ENCODE data around the gene OR10P1.
A peak's percentile ranks its signal among the peaks of the same experiment; 100 is the strongest.
"Not testable (repeated sequence)": the region's sequence is repeated elsewhere in the genome, so short reads cannot be mapped to it uniquely, and the experiment has no call there.

OR10P1 gene

DNA sequence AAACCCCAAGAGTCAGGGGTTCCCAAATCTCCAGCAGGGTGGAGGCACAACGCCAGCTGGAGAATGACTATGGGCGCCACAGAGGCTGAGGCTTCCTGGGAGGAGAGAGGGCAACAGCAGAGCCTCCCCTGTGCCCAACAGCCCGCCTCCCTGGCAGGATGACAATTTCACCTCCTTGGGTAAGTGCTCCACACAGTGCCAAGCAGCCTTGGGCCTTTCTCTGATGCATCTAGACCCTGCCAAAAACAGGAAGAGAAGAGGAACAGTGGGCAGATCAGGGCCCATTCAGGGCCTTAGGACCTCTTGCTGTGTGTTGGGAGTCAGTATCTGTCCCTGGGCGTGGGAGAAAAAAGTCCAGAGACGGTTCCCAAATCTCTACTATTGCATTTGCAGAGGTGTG lies 5.0 kb upstream of the OR10P1 start:
- no peaks in the 10 kb centered on the region for H3K36me3 ChIP-seq (ENCODE audit: insufficient read depth, low read length)

GRCh38 chr12:55633151-55633550 lies 3.5 kb upstream of the OR10P1 start:
- no peaks in the 10 kb centered on the region for H3K9me3 ChIP-seq (ENCODE audit: low read length)
- H3K4me3 ChIP-seq (ENCODE audit: low read depth in 1 of 2, low read length in 2 of 2), result no peak overlapping the region
- no peaks in the 10 kb centered on the region for H3K27me3 ChIP-seq (ENCODE audit: control insufficient read depth in 1 of 2, insufficient read depth in 2 of 2, low read length in 2 of 2)
- no peaks in the 10 kb centered on the region for H3K36me3 ChIP-seq (ENCODE audit: insufficient read depth, low read length)
- H3K9ac ChIP-seq (ENCODE audit: low read length), result no peak overlapping the region
- H3K4me1 ChIP-seq (ENCODE audit: insufficient read depth, low read length), result no peaks in the 10 kb centered on the region
- H3K27ac ChIP-seq (ENCODE audit: low read depth, low read length), result no peak overlapping the region

More for the DNA sequence above, 5.0 kb upstream of the OR10P1 start:
- Histone ChIP-seq H3K27ac (ENCODE audit: low read depth, low read length) (no peak overlapping the region), H3K4me1 (ENCODE audit: insufficient read depth, low read length) (no peaks in the 10 kb centered on the region), H3K9ac (ENCODE audit: low read length) (no peak overlapping the region), H3K27me3 (ENCODE audit: control insufficient read depth in 1 of 2, insufficient read depth in 2 of 2, low read length in 2 of 2) (no peaks in the 10 kb centered on the region), H3K9me3 (ENCODE audit: low read length) (no peaks in the 10 kb centered on the region), H3K4me3 (ENCODE audit: low read depth in 1 of 2, low read length in 2 of 2) (no peak overlapping the region)

GRCh38 chr12:55636116-55636655 lies 506 bp upstream of the OR10P1 start:
- no peaks in the 10 kb centered on the region for H3K27me3 ChIP-seq (ENCODE audit: control insufficient read depth in 1 of 2, insufficient read depth in 2 of 2, low read length in 2 of 2)
- H3K9me3 ChIP-seq (ENCODE audit: low read length), result no peaks in the 10 kb centered on the region
- no peaks in the 10 kb centered on the region for H3K4me1 ChIP-seq (ENCODE audit: insufficient read depth, low read length)
- no peaks in the 10 kb centered on the region for H3K36me3 ChIP-seq (ENCODE audit: insufficient read depth, low read length)
- no peak overlapping the region for H3K9ac ChIP-seq (ENCODE audit: low read length)
- no peak overlapping the region for H3K27ac ChIP-seq (ENCODE audit: low read depth, low read length)
- H3K4me3 ChIP-seq (ENCODE audit: low read depth in 1 of 2, low read length in 2 of 2), result no peak overlapping the region

DNA sequence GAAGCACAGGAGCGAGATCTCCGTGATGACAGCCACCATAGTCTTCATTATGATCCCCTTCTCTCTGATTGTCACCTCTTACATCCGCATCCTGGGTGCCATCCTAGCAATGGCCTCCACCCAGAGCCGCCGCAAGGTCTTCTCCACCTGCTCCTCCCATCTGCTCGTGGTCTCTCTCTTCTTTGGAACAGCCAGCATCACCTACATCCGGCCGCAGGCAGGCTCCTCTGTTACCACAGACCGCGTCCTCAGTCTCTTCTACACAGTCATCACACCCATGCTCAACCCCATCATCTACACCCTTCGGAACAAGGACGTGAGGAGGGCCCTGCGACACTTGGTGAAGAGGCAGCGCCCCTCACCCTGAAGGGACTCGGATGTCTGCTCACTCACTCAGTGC lies 775 bp downstream of the OR10P1 start:
- H3K27ac ChIP-seq (ENCODE audit: low read depth, low read length), result no peak overlapping the region
- no peaks in the 10 kb centered on the region for H3K36me3 ChIP-seq (ENCODE audit: insufficient read depth, low read length)
- no peak overlapping the region for H3K9ac ChIP-seq (ENCODE audit: low read length)
- no peak overlapping the region for H3K4me3 ChIP-seq (ENCODE audit: low read depth in 1 of 2, low read length in 2 of 2)
- no peaks in the 10 kb centered on the region for H3K9me3 ChIP-seq (ENCODE audit: low read length)
- no peaks in the 10 kb centered on the region for H3K27me3 ChIP-seq (ENCODE audit: control insufficient read depth in 1 of 2, insufficient read depth in 2 of 2, low read length in 2 of 2)
- H3K4me1 ChIP-seq (ENCODE audit: insufficient read depth, low read length), result no peaks in the 10 kb centered on the region

DNA sequence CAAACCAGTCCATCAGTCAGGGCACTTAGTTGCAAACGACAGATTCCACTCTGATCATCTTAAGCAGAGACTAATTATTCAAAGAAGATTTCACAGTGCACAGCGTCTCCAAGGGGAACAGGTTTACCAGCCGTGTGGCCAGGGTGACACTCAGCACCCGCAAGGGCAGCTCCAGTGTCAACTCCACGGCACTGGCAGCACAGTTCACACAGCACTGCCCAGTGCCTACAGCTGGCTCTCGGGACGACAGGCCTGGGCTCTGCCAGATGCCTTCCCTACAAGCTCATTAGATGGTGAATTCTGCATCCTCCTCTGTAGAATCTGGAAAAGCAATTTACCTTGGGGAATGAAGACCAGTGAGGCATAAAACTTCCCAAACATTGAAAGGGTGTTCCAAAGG lies 4.9 kb downstream of the OR10P1 start:
- Histone ChIP-seq H3K27ac (ENCODE audit: low read depth, low read length) (no peak overlapping the region), H3K9ac (ENCODE audit: low read length) (no peak overlapping the region), H3K4me3 (ENCODE audit: low read depth in 1 of 2, low read length in 2 of 2) (no peak overlapping the region), H3K9me3 (ENCODE audit: low read length) (no peaks in the 10 kb centered on the region), H3K36me3 (ENCODE audit: insufficient read depth, low read length) (no peaks in the 10 kb centered on the region), H3K4me1 (ENCODE audit: insufficient read depth, low read length) (peaks cover under 1% of the 10 kb centered on the region), H3K27me3 (ENCODE audit: control insufficient read depth in 1 of 2, insufficient read depth in 2 of 2, low read length in 2 of 2) (no peaks in the 10 kb centered on the region)

DNA sequence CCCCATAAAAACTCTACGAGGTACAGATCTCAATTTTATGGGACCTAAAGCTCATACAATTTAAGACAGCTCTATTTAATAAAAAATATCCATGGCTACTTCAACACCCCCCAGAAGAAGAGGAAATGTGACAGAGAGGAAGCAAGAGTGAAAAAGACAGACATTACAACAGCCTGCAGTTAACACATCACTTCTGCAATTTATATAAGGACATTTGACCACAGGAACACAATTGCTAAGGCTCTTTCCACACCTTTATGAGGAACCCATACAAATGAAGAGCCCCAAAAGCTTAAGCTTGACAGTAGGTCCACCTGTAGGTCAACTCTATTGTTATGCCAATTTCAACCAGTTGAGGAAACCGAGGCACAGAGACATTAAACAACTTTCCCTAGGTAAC lies 5.6 kb downstream of the OR10P1 start:
- Histone ChIP-seq H3K27ac (ENCODE audit: low read depth, low read length) (no peak overlapping the region), H3K9me3 (ENCODE audit: low read length) (no peaks in the 10 kb centered on the region), H3K9ac (ENCODE audit: low read length) (no peak overlapping the region), H3K27me3 (ENCODE audit: control insufficient read depth in 1 of 2, insufficient read depth in 2 of 2, low read length in 2 of 2) (no peaks in the 10 kb centered on the region), H3K4me3 (ENCODE audit: low read depth in 1 of 2, low read length in 2 of 2) (no peak overlapping the region), H3K36me3 (ENCODE audit: insufficient read depth, low read length) (no peaks in the 10 kb centered on the region), H3K4me1 (ENCODE audit: insufficient read depth, low read length) (peaks cover 4% of the 10 kb centered on the region)

DNA sequence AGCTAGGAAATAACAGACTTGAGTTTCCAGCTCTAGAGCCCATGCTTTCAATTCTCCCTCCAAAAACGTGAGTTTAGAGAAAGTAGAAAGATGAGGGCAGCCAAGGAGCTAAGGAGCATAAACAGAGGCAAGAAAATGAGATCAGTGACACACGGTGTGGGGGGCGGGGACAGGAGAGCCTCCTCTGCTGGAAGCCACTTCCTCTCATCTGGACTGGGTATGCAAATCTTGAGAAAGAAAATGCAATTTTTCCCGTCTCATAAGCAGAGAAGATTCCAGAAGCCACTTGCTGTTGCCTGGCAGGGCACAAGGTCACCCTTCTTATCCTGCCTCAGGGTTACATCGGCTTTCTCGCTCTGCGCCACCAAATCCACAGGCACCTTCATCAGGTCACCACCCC lies 6.0 kb downstream of the OR10P1 start:
- no peaks in the 10 kb centered on the region for H3K36me3 ChIP-seq (ENCODE audit: insufficient read depth, low read length)
- H3K9ac ChIP-seq (ENCODE audit: low read length), result no peak overlapping the region
- peaks cover 4% of the 10 kb centered on the region for H3K4me1 ChIP-seq (ENCODE audit: insufficient read depth, low read length)
- H3K9me3 ChIP-seq (ENCODE audit: low read length), result no peaks in the 10 kb centered on the region
- no peaks in the 10 kb centered on the region for H3K27me3 ChIP-seq (ENCODE audit: control insufficient read depth in 1 of 2, insufficient read depth in 2 of 2, low read length in 2 of 2)
- no peak overlapping the region for H3K27ac ChIP-seq (ENCODE audit: low read depth, low read length)
- H3K4me3 ChIP-seq (ENCODE audit: low read depth in 1 of 2, low read length in 2 of 2), result no peak overlapping the region

DNA sequence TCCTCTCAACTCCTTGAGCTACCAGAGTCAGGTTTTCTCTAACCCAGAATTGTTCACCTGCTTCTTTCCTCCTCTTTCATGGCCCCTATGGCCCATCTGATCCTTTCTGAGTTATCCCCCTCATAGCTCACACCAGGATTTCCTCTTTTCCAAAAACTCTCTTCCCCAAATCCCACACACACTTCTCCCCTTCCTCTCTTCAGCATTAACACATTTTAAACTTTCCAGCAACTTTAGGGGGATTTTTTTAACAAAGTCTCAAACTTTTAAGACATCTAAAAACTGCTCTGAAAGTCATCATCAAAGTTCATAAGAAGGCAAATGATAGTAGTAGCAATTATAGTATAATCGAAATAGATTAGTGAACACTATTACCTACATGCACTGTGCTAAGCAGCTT lies 7.9 kb downstream of the OR10P1 start:
- no peak overlapping the region for H3K9ac ChIP-seq (ENCODE audit: low read length)
- no peak overlapping the region for H3K4me3 ChIP-seq (ENCODE audit: low read depth in 1 of 2, low read length in 2 of 2)
- peaks cover 4% of the 10 kb centered on the region for H3K4me1 ChIP-seq (ENCODE audit: insufficient read depth, low read length)
- no peaks in the 10 kb centered on the region for H3K9me3 ChIP-seq (ENCODE audit: low read length)
- H3K27ac ChIP-seq (ENCODE audit: low read depth, low read length), result no peak overlapping the region
- no peaks in the 10 kb centered on the region for H3K36me3 ChIP-seq (ENCODE audit: insufficient read depth, low read length)
- H3K27me3 ChIP-seq (ENCODE audit: control insufficient read depth in 1 of 2, insufficient read depth in 2 of 2, low read length in 2 of 2), result no peaks in the 10 kb centered on the region

GRCh38 chr12:55647027-55647426 lies 10.3 kb downstream of the OR10P1 start:
- Histone ChIP-seq H3K27ac (ENCODE audit: low read depth, low read length) (peak overlapping the region; percentile 75), H3K9ac (ENCODE audit: low read length) (no peak overlapping the region), H3K27me3 (ENCODE audit: control insufficient read depth in 1 of 2, insufficient read depth in 2 of 2, low read length in 2 of 2) (no peaks in the 10 kb centered on the region), H3K4me3 (ENCODE audit: low read depth in 1 of 2, low read length in 2 of 2) (no peak overlapping the region), H3K9me3 (ENCODE audit: low read length) (no peaks in the 10 kb centered on the region), H3K4me1 (ENCODE audit: insufficient read depth, low read length) (peaks cover 4% of the 10 kb centered on the region), H3K36me3 (ENCODE audit: insufficient read depth, low read length) (no peaks in the 10 kb centered on the region)

- not testable (repeated sequence) for H3K27ac ChIP-seq (ENCODE audit: low read depth, low read length); H3K9me3 ChIP-seq (ENCODE audit: low read length); H3K4me1 ChIP-seq (ENCODE audit: insufficient read depth, low read length); H3K36me3 ChIP-seq (ENCODE audit: insufficient read depth, low read length); H3K27me3 ChIP-seq (ENCODE audit: control insufficient read depth in 1 of 2, insufficient read depth in 2 of 2, low read length in 2 of 2); H3K9ac ChIP-seq (ENCODE audit: low read length); H3K4me3 ChIP-seq (ENCODE audit: low read depth in 1 of 2, low read length in 2 of 2)
Observed at GRCh38 chr12:55650620-55651298, 14.1 kb downstream of the OR10P1 start.

GRCh38 chr12:55651299-55651683 lies 14.6 kb downstream of the OR10P1 start:
- no peaks in the 10 kb centered on the region for H3K27me3 ChIP-seq (ENCODE audit: control insufficient read depth in 1 of 2, insufficient read depth in 2 of 2, low read length in 2 of 2)

GRCh38 chr12:55652352-55652751 lies 15.7 kb downstream of the OR10P1 start:
- Histone ChIP-seq H3K9ac (ENCODE audit: low read length) (no peak overlapping the region), H3K4me1 (ENCODE audit: insufficient read depth, low read length) (no peaks in the 10 kb centered on the region), H3K9me3 (ENCODE audit: low read length) (no peaks in the 10 kb centered on the region)

More at GRCh38 chr12:55651299-55651683, 14.6 kb downstream of the OR10P1 start:
- Histone ChIP-seq H3K4me3 (ENCODE audit: low read depth in 1 of 2, low read length in 2 of 2) (no peak overlapping the region), H3K36me3 (ENCODE audit: insufficient read depth, low read length) (no peaks in the 10 kb centered on the region), H3K4me1 (ENCODE audit: insufficient read depth, low read length) (peaks cover 4% of the 10 kb centered on the region), H3K9me3 (ENCODE audit: low read length) (no peaks in the 10 kb centered on the region), H3K27ac (ENCODE audit: low read depth, low read length) (no peak overlapping the region), H3K9ac (ENCODE audit: low read length) (no peak overlapping the region)

More at GRCh38 chr12:55652352-55652751, 15.7 kb downstream of the OR10P1 start:
- Histone ChIP-seq H3K4me3 (ENCODE audit: low read depth in 1 of 2, low read length in 2 of 2) (no peak overlapping the region), H3K36me3 (ENCODE audit: insufficient read depth, low read length) (no peaks in the 10 kb centered on the region), H3K27ac (ENCODE audit: low read depth, low read length) (no peak overlapping the region), H3K27me3 (ENCODE audit: control insufficient read depth in 1 of 2, insufficient read depth in 2 of 2, low read length in 2 of 2) (no peaks in the 10 kb centered on the region)

Data from muscle layer of colon (tissue), 2 donors.